CD4-positive, alpha-beta T cell (primary cell): ENCODE measurements around the gene SIGLEC6. TPM values are rescaled to one million over a fixed set of nuclear protein-coding genes. Genes with fewer than 3 reads are reported as not detected.

ENCODE experiments used
- ATAC-seq: fragments of 200-7000 bp; cut with Tn5 transposase; one replicate; pipeline ENCODE4 v1.10.0; 2022; ENCODE audit warnings: mild to moderate bottlenecking; ENCODE audit not compliant: poor library complexity
- CTCF ChIA-PET: fragments of 350-600 bp; sonication (Branson Sonifier 250); formaldehyde crosslinking; loops from one replicate; lab custom pipeline; 2021; ENCODE audit warnings: antibody characterized with exemption, inconsistent platforms; lab: Charles Lee
- POLR2A ChIA-PET: fragments of 350-600 bp; sonication (Branson Sonifier 250); formaldehyde crosslinking; loops from one replicate; lab custom pipeline; 2021; ENCODE audit warnings: antibody characterized with exemption, inconsistent platforms; lab: Charles Lee
- DNase-seq, 14 experiments: peaks; one replicate each; pipeline ENCODE4 v3.0.0-alpha.2; 2013 to 2020; ENCODE audit warnings: mixed read lengths in 2 of 14
- H3K27ac ChIP-seq, 2 donors: one replicate each; pipeline versions ENCODE4 v1.5.1 to v1.7.0; 2013; ENCODE audit warnings: low read length in 2 of 2, low read depth in 1 of 2, mild to moderate bottlenecking in 1 of 2
- H3K27me3 ChIP-seq, 2 experiments: 1 replicate in 1 of 2; 2 replicates in 1 of 2; pipeline versions ENCODE4 v1.6.1 to v1.7.0; 2013; ENCODE audit warnings: low read length in 2 of 2, control low read depth in 1 of 2, mild to moderate bottlenecking in 1 of 2, moderate library complexity in 1 of 2; ENCODE audit not compliant: insufficient read depth in 2 of 2, control insufficient read depth in 1 of 2
- H3K36me3 ChIP-seq: one replicate; pipeline ENCODE4 v1.6.1; 2013; ENCODE audit warnings: low read length, control low read depth; ENCODE audit not compliant: insufficient read depth
- H3K4me1 ChIP-seq: one replicate; pipeline ENCODE4 v1.6.1; 2013; ENCODE audit warnings: low read length, control low read depth; ENCODE audit not compliant: insufficient read depth
- H3K4me3 ChIP-seq: one replicate; pipeline ENCODE4 v1.5.1; 2013; ENCODE audit warnings: mild to moderate bottlenecking, low read length, moderate library complexity
- H3K9me3 ChIP-seq, 2 experiments: 1 replicate in 1 of 2; 2 replicates in 1 of 2; pipeline versions ENCODE4 v1.6.1 to v1.7.0; 2013; ENCODE audit warnings: low read length in 2 of 2, mild to moderate bottlenecking in 2 of 2, control low read depth in 1 of 2, moderate library complexity in 1 of 2; ENCODE audit not compliant: control insufficient read depth in 1 of 2, insufficient read depth in 1 of 2
- H3K27ac Mint-ChIP-seq: one replicate; pipeline ENCODE4 v1.8.0; 2020; ENCODE audit warnings: mixed read lengths
- H3K27me3 Mint-ChIP-seq: one replicate; pipeline ENCODE4 v1.8.0; 2021; ENCODE audit warnings: mixed read lengths
- H3K36me3 Mint-ChIP-seq: one replicate; pipeline ENCODE4 v1.8.0; 2021; ENCODE audit warnings: low read depth, mixed read lengths
- H3K4me1 Mint-ChIP-seq: one replicate; pipeline ENCODE4 v1.8.0; 2021; ENCODE audit warnings: low read depth, mixed read lengths
- H3K4me3 Mint-ChIP-seq: one replicate; pipeline ENCODE4 v1.8.0; 2020; ENCODE audit warnings: mild to moderate bottlenecking, mixed read lengths
- H3K9me3 Mint-ChIP-seq: one replicate; pipeline ENCODE4 v1.8.0; 2020; ENCODE audit warnings: mixed read lengths
- intact Hi-C, 2 experiments: fragments of 100-400 bp; cut with DNase I in 1 of 2; cut with micrococcal nuclease in 1 of 2; formaldehyde crosslinking; loops; one replicate each; pipeline versions ENCODE4 v1.15.1 to v1.9.0; 2023 to 2025; cut with DNase I, micrococcal nuclease
- total RNA-seq, 174 experiments: library from RNA in 2 of 174; stranded (reverse) in 2 of 174; gene quantifications; one replicate each; pipeline ENCODE4 v1.2.3 and lab custom pipeline; 2021 to 2026
- TF ChIP-seq, protein P1 (sequence below): fragments of 200-600 bp; IDR thresholded peaks from one replicate; pipeline ENCODE4 v1.8.0; 2022; ENCODE audit warnings: antibody characterized with exemption, mild to moderate bottlenecking

SIGLEC6 gene
- total RNA-seq, 2 experiments from 2014 or later: 0.14 to 0.36 TPM

DNA sequence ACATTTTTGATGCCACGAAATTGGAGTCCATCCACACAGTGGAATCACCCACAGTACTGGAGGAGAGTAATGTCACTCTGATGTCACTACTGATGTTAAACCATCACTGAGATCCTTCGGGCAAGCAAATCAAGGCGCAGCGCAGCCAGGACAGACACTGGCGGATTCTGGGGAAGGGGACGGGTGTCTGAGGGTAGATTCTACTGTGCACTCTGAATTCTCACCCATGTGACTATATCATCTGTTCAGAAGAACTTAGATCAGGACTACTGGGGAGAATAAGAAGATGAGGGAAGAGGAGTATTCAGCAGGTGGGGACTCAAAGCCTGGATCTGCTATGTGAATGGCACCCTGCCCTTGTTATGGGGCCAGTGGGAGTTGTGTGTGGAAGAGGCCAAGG, 12.6 kb upstream of the SIGLEC6 start:
- TF ChIP-seq, protein P1, sequence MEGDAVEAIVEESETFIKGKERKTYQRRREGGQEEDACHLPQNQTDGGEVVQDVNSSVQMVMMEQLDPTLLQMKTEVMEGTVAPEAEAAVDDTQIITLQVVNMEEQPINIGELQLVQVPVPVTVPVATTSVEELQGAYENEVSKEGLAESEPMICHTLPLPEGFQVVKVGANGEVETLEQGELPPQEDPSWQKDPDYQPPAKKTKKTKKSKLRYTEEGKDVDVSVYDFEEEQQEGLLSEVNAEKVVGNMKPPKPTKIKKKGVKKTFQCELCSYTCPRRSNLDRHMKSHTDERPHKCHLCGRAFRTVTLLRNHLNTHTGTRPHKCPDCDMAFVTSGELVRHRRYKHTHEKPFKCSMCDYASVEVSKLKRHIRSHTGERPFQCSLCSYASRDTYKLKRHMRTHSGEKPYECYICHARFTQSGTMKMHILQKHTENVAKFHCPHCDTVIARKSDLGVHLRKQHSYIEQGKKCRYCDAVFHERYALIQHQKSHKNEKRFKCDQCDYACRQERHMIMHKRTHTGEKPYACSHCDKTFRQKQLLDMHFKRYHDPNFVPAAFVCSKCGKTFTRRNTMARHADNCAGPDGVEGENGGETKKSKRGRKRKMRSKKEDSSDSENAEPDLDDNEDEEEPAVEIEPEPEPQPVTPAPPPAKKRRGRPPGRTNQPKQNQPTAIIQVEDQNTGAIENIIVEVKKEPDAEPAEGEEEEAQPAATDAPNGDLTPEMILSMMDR: no peak
- peaks cover 12% of the 10 kb centered on the region for H3K4me1 Mint-ChIP-seq
- H3K27me3 Mint-ChIP-seq: peaks cover 60% of the 10 kb centered on the region
- peaks cover 4% of the 10 kb centered on the region for H3K4me1 ChIP-seq
- POLR2A ChIA-PET: no interaction called here
- intact Hi-C loops: no loop called here
- H3K4me3 Mint-ChIP-seq: no peak overlapping the region
- H3K27me3 ChIP-seq: peaks cover 15 to 22% of the 10 kb centered on the region in 2 experiments
- H3K9me3 Mint-ChIP-seq: no peaks in the 10 kb centered on the region
- H3K27ac Mint-ChIP-seq: no peak overlapping the region
- no peaks in the 10 kb centered on the region for H3K9me3 ChIP-seq
- CTCF ChIA-PET: no interaction called here
- ATAC-seq (no peak), DNase-seq (no peak)
- H3K36me3 ChIP-seq: no peaks in the 10 kb centered on the region
- no peaks in the 10 kb centered on the region for H3K36me3 Mint-ChIP-seq
- H3K27ac ChIP-seq: no peak overlapping the region
- no peak overlapping the region for H3K4me3 ChIP-seq

DNA sequence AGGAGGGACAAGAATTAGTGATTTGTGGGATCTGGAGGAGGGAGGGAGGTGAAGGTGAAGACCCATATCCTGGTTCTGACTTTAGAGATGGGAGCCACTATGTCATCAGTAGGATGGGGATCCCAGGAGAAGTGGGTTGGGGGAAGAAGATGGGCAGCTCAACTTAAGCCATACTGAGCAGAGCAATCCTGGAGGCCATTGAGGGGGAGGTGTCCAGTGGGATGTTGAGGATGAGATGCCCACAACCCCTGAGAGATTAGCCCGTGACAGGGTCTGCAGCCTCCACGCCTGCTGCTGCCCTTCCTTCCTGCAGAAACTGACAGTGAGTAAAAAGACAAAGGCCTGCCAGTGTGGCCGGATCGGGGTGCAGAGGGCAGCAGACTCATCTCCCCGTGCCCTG, 11.2 kb upstream of the SIGLEC6 start:
- peaks cover 64% of the 10 kb centered on the region for H3K27me3 Mint-ChIP-seq
- no peaks in the 10 kb centered on the region for H3K9me3 Mint-ChIP-seq
- no peak for DNase-seq
- Histone ChIP-seq H3K4me3 (no peak overlapping the region), H3K27ac (no peak overlapping the region), H3K4me1 (peaks cover 4% of the 10 kb centered on the region), H3K9me3 (peaks cover 0 to 3% of the 10 kb centered on the region in 2 experiments), H3K36me3 (no peaks in the 10 kb centered on the region), H3K27me3 (peaks cover 19 to 26% of the 10 kb centered on the region in 2 experiments)
- TF ChIP-seq, protein P1: no peak
- H3K4me3 Mint-ChIP-seq: no peak overlapping the region
- intact Hi-C loops: no loop called here
- no peak for ATAC-seq
- POLR2A ChIA-PET: no interaction called here
- peaks cover 8% of the 10 kb centered on the region for H3K4me1 Mint-ChIP-seq
- CTCF ChIA-PET: no interaction called here
- no peak overlapping the region for H3K27ac Mint-ChIP-seq
- no peaks in the 10 kb centered on the region for H3K36me3 Mint-ChIP-seq

DNA sequence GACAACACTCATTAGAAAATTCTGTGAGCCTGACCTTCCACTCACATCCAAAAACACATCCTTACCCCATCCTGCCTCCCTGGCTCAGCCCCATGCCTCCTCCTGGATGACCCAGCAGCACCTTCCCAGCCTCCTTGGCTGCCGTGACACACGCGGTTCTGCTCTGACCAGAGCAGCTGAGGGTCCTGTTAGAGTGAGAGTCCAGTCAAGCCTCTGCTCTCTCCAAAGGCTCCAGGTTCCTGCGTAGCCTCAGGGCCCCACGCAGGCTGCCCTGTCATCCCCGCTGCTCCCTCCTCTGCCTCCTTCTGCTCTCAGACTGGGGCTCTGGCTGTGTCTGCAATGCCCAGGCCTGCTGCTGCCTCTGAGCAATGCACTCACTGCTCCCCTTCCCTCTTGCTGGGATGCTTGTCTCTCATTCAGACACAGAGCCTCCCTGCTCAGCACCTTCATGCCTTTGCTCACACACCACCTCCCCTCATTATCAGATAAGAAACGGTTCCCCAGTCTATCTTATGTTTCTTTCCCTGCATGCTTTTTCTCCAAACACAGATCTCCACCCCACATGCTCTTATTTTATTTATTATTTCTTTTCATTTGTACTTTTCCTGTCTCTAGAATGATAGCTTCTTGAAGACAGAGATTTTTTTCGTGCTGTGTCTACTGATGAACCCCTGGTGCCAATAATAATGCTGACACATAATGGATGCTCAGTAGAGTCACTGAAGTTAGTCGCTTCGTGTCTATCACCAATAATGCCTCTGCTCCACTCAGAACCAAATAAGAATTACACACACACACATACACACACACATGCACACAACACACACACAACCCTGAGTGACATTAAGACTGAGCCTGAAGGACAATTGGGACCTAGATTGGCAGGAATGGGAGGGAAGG, 10.2 kb upstream of the SIGLEC6 start:
- peaks cover 65% of the 10 kb centered on the region for H3K27me3 Mint-ChIP-seq
- CTCF ChIA-PET: no interaction called here
- H3K27ac ChIP-seq: no peak overlapping the region

More for the DNA sequence above, 10.2 kb upstream of the SIGLEC6 start:
- POLR2A ChIA-PET: no interaction called here
- intact Hi-C loops: no loop called here
- no peak overlapping the region for H3K4me3 Mint-ChIP-seq
- DNase-seq: no peak
- Histone ChIP-seq H3K4me1 (no peaks in the 10 kb centered on the region), H3K9me3 (peaks cover 0 to 6% of the 10 kb centered on the region in 2 experiments), H3K27me3 (peaks cover 21 to 23% of the 10 kb centered on the region in 2 experiments), H3K4me3 (no peak overlapping the region), H3K36me3 (no peaks in the 10 kb centered on the region)
- H3K4me1 Mint-ChIP-seq: peaks cover 4% of the 10 kb centered on the region
- H3K27ac Mint-ChIP-seq: no peak overlapping the region
- TF ChIP-seq, protein P1: no peak
- ATAC-seq: no peak
- no peaks in the 10 kb centered on the region for H3K36me3 Mint-ChIP-seq
- no peaks in the 10 kb centered on the region for H3K9me3 Mint-ChIP-seq
